Omental fat pad (tissue), 4 donors: ENCODE data around the gene CPLX3. TPM values are rescaled to one million over a fixed set of nuclear protein-coding genes. Genes with fewer than 3 reads are reported as not detected.
A peak's percentile ranks its signal among the peaks of the same experiment; 100 is the strongest.

Experiments
- ATAC-seq: fragments of 150-250 bp; one replicate; pipeline ENCODE4 v1.9.1; 2016; ENCODE audit warnings: mild to moderate bottlenecking, moderate library complexity; ENCODE audit not compliant: low FRiP score
- DNase-seq: peaks from one replicate; pipeline ENCODE4 v3.0.0-alpha.2; 2019; ENCODE audit warnings: low spot score
- CTCF ChIP-seq, 3 donors: fragments of 450-650 bp; IDR thresholded peaks; one replicate each; pipeline ENCODE4 v1.5.1; 2016 to 2017; ENCODE audit warnings: antibody characterized with exemption in 3 of 3, mild to moderate bottlenecking in 3 of 3, moderate library complexity in 2 of 3
- total RNA-seq, 4 donors: library from RNA; depleted of rRNA; stranded (reverse); fragments of >200 nt; gene quantifications; one replicate each; pipeline ENCODE4 v1.1.0, GENCODE V29; 2016

CPLX3 gene
- total RNA-seq, 4 donors from 2014 or later: not detected

- no peak for ATAC-seq
Measured at GRCh38 chr15:74829991-74830390, 3.6 kb downstream of the CPLX3 start.

GRCh38 chr15:74830868-74831267, 4.4 kb downstream of the CPLX3 start:
- no peak for TF ChIP-seq CTCF (IDR thresholded peaks at IDR 0.05)
- ATAC-seq (no peak), DNase-seq (no peak)

More at GRCh38 chr15:74829991-74830390, 3.6 kb downstream of the CPLX3 start:
- no peak for TF ChIP-seq CTCF (IDR thresholded peaks at IDR 0.05)
- DNase-seq: no peak

DNA sequence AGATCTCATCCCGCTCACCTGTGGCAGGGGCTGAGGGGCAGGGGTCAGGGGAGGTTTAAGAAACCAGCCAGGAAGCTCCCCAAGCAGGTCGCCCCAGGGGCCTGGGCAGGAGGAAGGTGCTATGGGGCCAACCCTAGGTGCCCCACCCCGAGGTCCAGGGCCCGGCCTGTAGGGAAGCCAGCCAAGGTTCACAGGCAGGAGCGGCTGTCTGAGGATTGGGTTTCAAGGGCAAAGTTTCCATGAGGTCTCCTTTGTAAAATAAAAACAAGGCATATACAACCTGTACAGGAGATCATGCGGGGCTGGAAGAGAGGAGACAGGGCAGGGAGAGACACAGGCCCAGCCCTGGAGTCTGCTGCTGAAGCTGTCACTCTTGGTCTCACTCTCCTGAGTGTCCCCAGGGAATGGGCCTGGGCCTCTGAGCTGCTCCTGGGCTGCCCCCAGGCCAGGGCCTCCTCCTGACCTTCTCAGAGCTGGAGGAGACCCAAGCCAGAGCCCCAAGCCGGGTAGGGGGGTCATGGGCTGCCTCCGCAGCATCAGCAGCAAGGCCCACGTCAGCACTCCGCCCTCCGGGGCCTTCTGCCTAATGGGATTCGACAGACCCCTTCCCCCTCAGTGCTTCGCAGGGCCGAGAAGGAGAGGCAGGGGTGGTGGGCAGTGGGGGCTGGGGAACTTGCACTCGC, 5.5 kb downstream of the CPLX3 start:
- no peak for DNase-seq
- no peak for ATAC-seq
- TF ChIP-seq CTCF (IDR thresholded peaks at IDR 0.05): no peak

- DNase-seq (no peak), ATAC-seq (no peak)
- no peak for TF ChIP-seq CTCF (IDR thresholded peaks at IDR 0.05)
Measured at GRCh38 chr15:74832826-74833225, 6.4 kb downstream of the CPLX3 start.

GRCh38 chr15:74833376-74834107, 7.1 kb downstream of the CPLX3 start:
- no peak for DNase-seq
- no peak for TF ChIP-seq CTCF (IDR thresholded peaks at IDR 0.05)
- no peak for ATAC-seq

DNA sequence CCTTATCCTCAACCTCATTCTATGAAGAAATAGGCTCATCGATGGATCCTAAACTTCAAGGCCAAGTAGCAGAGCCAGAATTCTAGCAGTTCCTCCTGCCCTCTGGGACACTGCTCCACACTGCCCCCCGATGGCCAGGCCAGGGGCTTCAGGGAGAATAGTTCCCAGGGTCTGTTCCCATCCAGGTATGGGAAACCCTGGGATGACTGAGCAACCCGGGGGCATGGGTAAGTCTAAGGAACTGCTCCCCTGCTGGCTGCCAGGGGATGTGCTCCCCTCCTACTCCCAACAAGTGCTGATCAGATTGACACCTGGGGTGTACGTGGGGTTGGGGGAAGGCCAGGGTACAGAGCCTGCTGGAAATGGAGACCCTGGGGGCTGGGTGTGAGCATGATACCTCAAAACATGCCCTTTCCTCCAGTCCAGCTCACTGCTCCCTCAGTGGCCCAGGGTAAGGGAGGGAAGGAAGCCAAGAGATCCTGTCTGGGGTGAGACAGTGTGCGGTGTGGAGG, 8.9 kb downstream of the CPLX3 start:
- TF ChIP-seq CTCF (IDR thresholded peaks at IDR 0.05): peak in 1 of 3 donors; percentile 39
- ATAC-seq (no peak), DNase-seq (no peak)
